Activated CD4-positive, alpha-beta memory T cell treated with anti-CD3 and anti-CD28 coated beads for 36 hours (primary cell): ENCODE data around the gene MYBPH. TPM values are rescaled to one million over a fixed set of nuclear protein-coding genes. Genes with fewer than 3 reads are reported as not detected.

Experiments
- CTCF ChIA-PET: fragments of 350-600 bp; sonication (Branson Sonifier 250); formaldehyde crosslinking; loops from one replicate; lab custom pipeline; 2021; ENCODE audit warnings: antibody characterized with exemption, inconsistent platforms; lab: Charles Lee
- POLR2A ChIA-PET: fragments of 350-600 bp; sonication (Branson Sonifier 250); formaldehyde crosslinking; loops from one replicate; lab custom pipeline; 2021; ENCODE audit warnings: antibody characterized with exemption; lab: Charles Lee
- DNase-seq: peaks from one replicate; pipeline ENCODE4 v3.0.0-alpha.2; 2020
- H3K27ac Mint-ChIP-seq: one replicate; pipeline ENCODE4 v1.8.0; 2021; ENCODE audit warnings: mixed read lengths
- H3K27me3 Mint-ChIP-seq: one replicate; pipeline ENCODE4 v1.8.0; 2021; ENCODE audit warnings: mixed read lengths
- H3K36me3 Mint-ChIP-seq: one replicate; pipeline ENCODE4 v1.8.0; 2021; ENCODE audit warnings: mixed read lengths
- H3K4me1 Mint-ChIP-seq: one replicate; pipeline ENCODE4 v1.8.0; 2021; ENCODE audit warnings: low read depth, mixed read lengths
- H3K4me3 Mint-ChIP-seq: one replicate; pipeline ENCODE4 v1.8.0; 2021; ENCODE audit warnings: mild to moderate bottlenecking, mixed read lengths
- H3K9me3 Mint-ChIP-seq: one replicate; pipeline ENCODE4 v1.8.0; 2021; ENCODE audit warnings: mixed read lengths
- intact Hi-C: fragments of 100-400 bp; cut with micrococcal nuclease; formaldehyde crosslinking; loops from one replicate; pipeline ENCODE4 v1.15.1; 2023
- total RNA-seq, 2 experiments: library from RNA; stranded (reverse); gene quantifications; one replicate each; pipeline ENCODE4 v1.2.3, GENCODE V29; 2021

Gene MYBPH
- total RNA-seq, 2 experiments from 2014 or later: not detected

DNA sequence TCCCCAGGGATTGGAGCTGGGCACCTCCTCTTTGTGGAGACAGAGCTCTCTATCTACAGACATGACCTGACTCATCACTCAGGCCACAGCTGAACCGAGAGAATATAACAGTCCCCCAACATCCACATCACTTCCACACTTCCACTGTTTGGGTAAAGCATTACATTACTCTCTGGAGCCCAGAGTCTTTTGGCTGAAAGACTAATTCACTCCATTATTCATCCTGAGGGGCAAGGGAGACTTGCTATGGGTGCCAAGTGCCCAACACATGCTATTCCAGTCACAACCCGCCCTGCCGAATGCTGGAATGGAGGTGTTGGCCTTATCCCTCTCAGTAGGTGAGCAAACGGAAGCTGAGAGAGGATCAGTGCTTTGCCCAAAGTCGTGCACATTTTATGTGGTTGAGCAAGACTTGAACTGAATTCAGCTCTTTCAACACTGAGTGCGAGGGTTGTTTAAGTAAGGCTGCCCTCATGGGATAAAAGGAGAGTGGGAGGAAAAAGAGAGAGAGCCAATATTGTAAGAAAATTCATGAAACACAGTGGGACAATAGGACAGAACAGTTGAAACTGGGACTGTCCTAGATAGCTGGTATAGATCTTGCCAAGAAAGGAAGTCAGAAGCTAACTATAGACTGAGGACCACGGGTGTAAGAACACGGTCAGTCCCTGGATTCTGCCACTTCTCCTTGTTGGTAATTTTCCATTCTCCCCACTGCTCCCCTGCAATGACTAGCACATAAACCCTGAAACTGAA, 24.4 kb upstream of the MYBPH start:
- intact Hi-C loops: no loop called here
- Mint-ChIP-seq H3K4me1 (no peaks in the 10 kb centered on the region), H3K4me3 (no peak overlapping the region), H3K36me3 (no peaks in the 10 kb centered on the region), H3K27ac (no peak overlapping the region), H3K9me3 (no peaks in the 10 kb centered on the region), H3K27me3 (peaks cover 15% of the 10 kb centered on the region)
- CTCF ChIA-PET: interaction anchor here (1.8 kb wide), 1 partner anchor 16 kb away, joined by 4 read pairs; no protein-coding TSS in a partner anchor
- POLR2A ChIA-PET: interaction anchor here (0.5 kb wide), 1 partner anchor 362 kb away, joined by 4 read pairs; no protein-coding TSS in a partner anchor
- DNase-seq: no peak

DNA sequence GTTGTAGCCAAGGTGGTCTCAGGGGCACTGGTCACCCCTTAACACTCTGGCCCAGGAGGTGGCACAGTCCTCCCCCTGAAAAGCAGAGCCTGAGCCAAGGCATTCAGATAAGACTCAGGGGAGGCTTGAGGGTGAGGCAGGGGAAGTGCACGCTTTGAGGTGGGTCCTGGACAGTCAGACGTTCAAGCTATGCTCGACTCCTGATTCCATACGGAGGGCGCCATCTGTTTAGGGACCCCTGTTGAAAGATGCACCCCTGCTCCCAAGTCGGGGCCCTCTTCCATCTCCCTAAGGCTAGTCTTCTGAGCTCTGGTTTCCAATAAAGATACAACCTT, 23.8 kb upstream of the MYBPH start:
- DNase-seq: no peak
- no peaks in the 10 kb centered on the region for H3K36me3 Mint-ChIP-seq
- H3K27me3 Mint-ChIP-seq: peaks cover 15% of the 10 kb centered on the region
- no peaks in the 10 kb centered on the region for H3K4me1 Mint-ChIP-seq
- intact Hi-C loops: no loop called here
- H3K9me3 Mint-ChIP-seq: no peaks in the 10 kb centered on the region
- ChIA-PET POLR2A (no interaction called here), CTCF (interaction anchor here (1.8 kb wide), 1 partner anchor 17 kb away, joined by 4 read pairs; no protein-coding TSS in a partner anchor)
- H3K4me3 Mint-ChIP-seq: no peak overlapping the region
- H3K27ac Mint-ChIP-seq: no peak overlapping the region

DNA sequence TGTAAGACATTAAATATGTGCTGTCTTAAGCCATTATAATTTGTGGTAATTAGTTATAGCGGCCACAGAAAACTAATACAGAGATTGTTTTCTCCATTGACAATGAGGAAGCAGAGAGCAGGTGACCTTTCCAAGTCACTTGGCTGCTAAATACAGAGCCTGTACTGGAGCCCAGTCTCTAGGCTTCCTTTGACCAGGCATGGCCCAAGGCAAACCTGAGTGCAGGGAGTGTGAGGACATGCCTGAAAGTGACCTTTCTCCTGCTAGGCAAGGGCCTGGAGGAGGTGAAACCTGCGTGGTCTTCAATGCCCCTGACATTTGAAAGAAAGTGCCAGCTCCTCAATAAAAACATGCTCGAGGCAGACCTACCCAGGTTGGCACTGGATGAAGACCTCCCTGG, 23.4 kb upstream of the MYBPH start:
- Mint-ChIP-seq H3K27me3 (peaks cover 15% of the 10 kb centered on the region), H3K4me3 (no peak overlapping the region), H3K27ac (no peak overlapping the region), H3K36me3 (no peaks in the 10 kb centered on the region), H3K4me1 (no peaks in the 10 kb centered on the region), H3K9me3 (no peaks in the 10 kb centered on the region)
- ChIA-PET POLR2A (no interaction called here), CTCF (interaction anchor here (1.0 to 1.8 kb wide), 2 partner anchors 17 to 27 kb away, joined by 3 to 4 read pairs; no protein-coding TSS in a partner anchor)
- intact Hi-C loops: no loop called here
- no peak for DNase-seq

DNA sequence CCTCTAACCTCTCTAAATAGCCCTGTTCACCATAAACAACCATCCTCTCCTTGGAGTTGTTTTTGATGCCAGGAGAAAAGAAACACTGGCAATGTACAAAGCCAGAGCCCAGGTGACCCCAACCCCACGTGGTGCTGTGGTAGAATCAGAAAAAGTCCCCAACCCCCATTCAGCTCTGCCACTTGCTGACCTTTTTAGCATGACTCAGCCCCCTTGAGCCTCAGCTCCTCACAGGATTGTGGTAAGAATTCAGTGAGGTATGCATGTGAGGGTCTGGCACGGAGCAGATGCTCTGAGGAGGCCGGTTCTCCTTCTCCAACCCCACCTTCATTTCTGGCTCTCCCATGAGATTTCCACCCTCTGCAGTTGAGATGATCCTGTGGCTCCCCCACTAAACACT, 22.0 kb upstream of the MYBPH start:
- intact Hi-C loops: no loop called here
- no peaks in the 10 kb centered on the region for H3K36me3 Mint-ChIP-seq
- no peak overlapping the region for H3K4me3 Mint-ChIP-seq
- ChIA-PET POLR2A (no interaction called here), CTCF (interaction anchor here (3.4 kb wide), 1 partner anchor 158 kb away, joined by 14 read pairs; no protein-coding TSS in a partner anchor)
- H3K27me3 Mint-ChIP-seq: peaks cover 12% of the 10 kb centered on the region
- no peaks in the 10 kb centered on the region for H3K4me1 Mint-ChIP-seq
- no peak for DNase-seq
- no peaks in the 10 kb centered on the region for H3K9me3 Mint-ChIP-seq
- H3K27ac Mint-ChIP-seq: no peak overlapping the region

DNA sequence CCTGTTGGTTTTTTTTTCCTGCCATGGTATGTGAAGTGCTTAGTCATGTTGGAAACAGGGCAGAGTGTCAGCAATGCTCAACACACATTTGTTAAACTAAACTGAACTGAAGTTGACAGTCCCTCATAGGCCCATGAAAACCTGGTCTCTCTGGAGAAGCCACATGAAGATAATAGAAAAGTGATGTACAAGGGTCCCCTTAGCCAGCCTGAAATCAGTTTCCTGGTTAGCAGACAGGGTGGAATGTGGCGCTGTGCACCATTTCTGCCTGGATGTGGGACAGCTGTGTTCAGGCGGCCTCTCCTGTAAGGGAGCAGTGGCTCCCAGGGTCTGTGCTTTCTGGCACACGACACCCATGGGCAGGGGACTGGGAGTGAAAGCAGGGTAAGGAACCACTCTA, 20.7 kb upstream of the MYBPH start:
- Mint-ChIP-seq H3K36me3 (no peaks in the 10 kb centered on the region), H3K27me3 (peaks cover 12% of the 10 kb centered on the region), H3K9me3 (no peaks in the 10 kb centered on the region), H3K27ac (no peak overlapping the region), H3K4me3 (no peak overlapping the region), H3K4me1 (no peaks in the 10 kb centered on the region)
- POLR2A ChIA-PET: no interaction called here
- DNase-seq: no peak
- CTCF ChIA-PET: interaction anchor here (1.2 to 3.4 kb wide), 2 partner anchors 20 to 157 kb away, joined by 9 to 14 read pairs; no protein-coding TSS in a partner anchor
- intact Hi-C loops: no loop called here

DNA sequence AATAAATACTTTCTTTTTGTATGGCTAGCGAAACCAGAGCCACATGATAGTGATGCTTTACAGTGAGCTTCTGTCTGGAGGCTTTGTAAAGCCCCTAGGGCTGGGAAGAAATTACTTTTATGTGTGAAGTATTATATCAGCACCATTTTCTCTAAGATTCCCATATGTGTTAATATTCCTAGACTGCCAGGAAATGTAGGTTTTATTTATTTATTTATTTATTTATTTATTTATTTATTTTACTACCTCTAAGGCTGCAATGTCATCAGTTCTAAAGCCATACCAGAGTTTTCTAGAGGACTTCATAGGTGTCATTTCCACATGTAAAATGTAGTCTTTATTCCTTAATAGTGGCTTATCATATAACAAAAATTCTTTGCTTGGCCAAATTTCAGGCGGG, 15.3 kb upstream of the MYBPH start:
- Mint-ChIP-seq H3K27ac (no peak overlapping the region), H3K27me3 (peaks cover 7% of the 10 kb centered on the region), H3K4me1 (no peaks in the 10 kb centered on the region), H3K4me3 (no peak overlapping the region), H3K9me3 (no peaks in the 10 kb centered on the region), H3K36me3 (no peaks in the 10 kb centered on the region)
- intact Hi-C loops: no loop called here
- no peak for DNase-seq
- ChIA-PET POLR2A (no interaction called here), CTCF (interaction anchor here (1.0 kb wide), 1 partner anchor 25 kb away, joined by 3 read pairs; no protein-coding TSS in a partner anchor)

DNA sequence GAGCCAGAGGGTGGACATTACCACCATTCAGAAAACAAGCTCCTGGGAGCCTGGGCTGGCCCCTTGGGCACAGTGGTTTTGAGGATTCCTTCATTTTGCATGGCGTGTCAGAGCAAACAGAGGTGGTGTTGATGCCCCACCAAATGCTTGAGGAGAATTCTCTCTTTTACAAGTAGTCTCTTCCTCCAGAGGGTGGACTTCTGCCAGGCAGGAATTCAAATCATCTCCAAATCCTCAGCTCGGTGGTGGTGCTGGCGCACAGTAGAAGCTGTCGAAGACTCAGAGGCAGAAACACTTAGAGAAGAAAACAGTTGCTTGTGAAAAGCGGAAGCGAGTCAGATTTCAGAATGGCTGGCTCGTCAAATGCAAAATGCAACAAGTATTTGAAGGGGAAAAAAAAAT, 14.3 kb upstream of the MYBPH start:
- Mint-ChIP-seq H3K4me1 (no peaks in the 10 kb centered on the region), H3K27ac (no peak overlapping the region), H3K9me3 (no peaks in the 10 kb centered on the region), H3K27me3 (peaks cover 7% of the 10 kb centered on the region), H3K36me3 (no peaks in the 10 kb centered on the region), H3K4me3 (no peak overlapping the region)
- intact Hi-C loops: no loop called here
- POLR2A ChIA-PET: interaction anchor here (0.6 kb wide), 1 partner anchor 596 kb away, joined by 3 read pairs; no protein-coding TSS in a partner anchor
- DNase-seq: no peak
- CTCF ChIA-PET: interaction anchor here (0.6 to 1.0 kb wide), 2 partner anchors 26 to 70 kb away, joined by 3 to 4 read pairs; no protein-coding TSS in a partner anchor

DNA sequence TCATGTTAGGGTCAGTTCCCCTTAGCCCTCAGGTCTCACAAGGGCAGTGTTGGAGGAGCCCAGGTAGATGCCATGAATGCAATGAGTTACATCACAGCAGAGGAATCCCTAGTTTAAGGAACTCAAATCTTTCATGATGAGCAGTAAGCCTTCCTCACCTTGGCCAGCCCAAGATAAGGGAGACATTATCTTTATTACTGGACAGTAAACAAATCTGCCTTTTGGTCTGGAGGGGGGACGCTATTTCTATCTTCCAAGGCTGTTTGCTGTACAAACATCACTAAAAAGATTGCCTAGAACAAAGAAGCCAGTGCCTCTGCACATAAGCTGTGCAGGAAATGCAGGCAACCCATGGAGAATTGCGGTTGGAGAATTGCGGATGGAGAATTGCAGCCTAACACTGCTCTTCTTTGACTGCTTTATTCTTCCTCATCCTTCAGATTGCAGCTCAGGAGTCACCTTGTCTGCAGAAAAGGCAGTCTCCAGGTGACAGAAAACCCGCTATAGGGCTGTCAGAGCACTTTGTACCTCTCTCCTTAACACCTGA, 13.1 kb upstream of the MYBPH start:
- no peaks in the 10 kb centered on the region for H3K4me1 Mint-ChIP-seq
- ChIA-PET CTCF (interaction anchor here (0.6 kb wide), 2 partner anchors 11 to 41 kb away, joined by 3 read pairs; no protein-coding TSS in a partner anchor), POLR2A (no interaction called here)
- H3K36me3 Mint-ChIP-seq: no peaks in the 10 kb centered on the region
- intact Hi-C loops: no loop called here
- H3K27ac Mint-ChIP-seq: no peak overlapping the region
- H3K9me3 Mint-ChIP-seq: no peaks in the 10 kb centered on the region
- no peak for DNase-seq
- H3K27me3 Mint-ChIP-seq: peaks cover 7% of the 10 kb centered on the region
- H3K4me3 Mint-ChIP-seq: no peak overlapping the region

DNA sequence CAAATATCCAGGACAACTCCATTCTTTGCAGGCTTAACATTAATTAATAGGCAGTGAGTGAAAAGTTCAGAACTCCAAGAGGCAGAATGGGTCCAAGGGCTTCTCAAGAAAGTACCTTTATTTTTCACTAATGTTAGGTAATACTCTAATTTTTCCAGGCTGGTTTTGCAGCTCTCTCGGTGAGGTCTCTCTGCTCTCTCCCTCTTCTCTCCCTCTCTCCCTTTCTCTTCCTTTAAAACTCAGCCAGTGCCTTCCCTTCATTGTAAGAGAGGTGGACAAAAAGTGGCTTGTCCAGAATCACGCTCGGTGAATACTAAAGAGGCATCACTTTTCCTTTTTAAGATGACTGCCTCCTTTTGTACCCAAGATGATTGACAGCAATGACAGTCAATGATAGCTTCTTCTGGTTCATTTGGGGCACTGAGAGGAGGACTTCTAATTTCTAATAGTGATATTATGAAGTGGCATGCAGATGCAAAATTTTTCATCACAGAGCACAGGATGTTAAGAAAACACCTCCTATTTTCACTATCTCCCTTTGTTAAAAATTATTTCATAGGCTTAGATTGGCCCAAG, 12.2 kb upstream of the MYBPH start:
- Mint-ChIP-seq H3K36me3 (no peaks in the 10 kb centered on the region), H3K4me1 (no peaks in the 10 kb centered on the region), H3K27ac (no peak overlapping the region), H3K4me3 (no peak overlapping the region), H3K27me3 (peaks cover 7% of the 10 kb centered on the region), H3K9me3 (no peaks in the 10 kb centered on the region)
- ChIA-PET POLR2A (no interaction called here), CTCF (interaction anchor here (0.6 kb wide), 1 partner anchor 10 kb away, joined by 3 read pairs; no protein-coding TSS in a partner anchor)
- no peak for DNase-seq
- intact Hi-C loops: no loop called here

DNA sequence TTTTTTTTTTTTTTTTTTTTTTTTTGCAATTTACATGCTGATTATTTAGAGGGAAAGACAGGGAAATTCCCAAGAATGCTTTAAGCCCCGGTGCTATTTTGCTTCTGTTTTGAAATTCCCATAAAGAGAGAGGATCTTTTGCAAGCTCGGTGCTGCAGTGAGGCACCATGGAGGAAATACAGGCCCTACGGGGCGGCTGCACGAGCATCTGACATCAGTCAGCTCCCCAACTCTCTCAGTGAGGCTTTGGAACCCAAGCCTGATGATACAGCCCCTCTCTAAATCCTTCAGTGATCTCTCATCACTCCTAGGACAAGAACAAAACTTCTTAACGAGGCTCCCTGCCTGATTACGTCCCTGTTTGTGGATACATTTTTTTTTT, 11.7 kb upstream of the MYBPH start:
- H3K4me1 Mint-ChIP-seq: no peaks in the 10 kb centered on the region
- ChIA-PET CTCF (no interaction called here), POLR2A (no interaction called here)
- no peak overlapping the region for H3K4me3 Mint-ChIP-seq
- H3K27me3 Mint-ChIP-seq: peaks cover 7% of the 10 kb centered on the region
- DNase-seq: no peak
- no peak overlapping the region for H3K27ac Mint-ChIP-seq
- H3K9me3 Mint-ChIP-seq: no peaks in the 10 kb centered on the region
- intact Hi-C loops: no loop called here
- H3K36me3 Mint-ChIP-seq: no peaks in the 10 kb centered on the region

DNA sequence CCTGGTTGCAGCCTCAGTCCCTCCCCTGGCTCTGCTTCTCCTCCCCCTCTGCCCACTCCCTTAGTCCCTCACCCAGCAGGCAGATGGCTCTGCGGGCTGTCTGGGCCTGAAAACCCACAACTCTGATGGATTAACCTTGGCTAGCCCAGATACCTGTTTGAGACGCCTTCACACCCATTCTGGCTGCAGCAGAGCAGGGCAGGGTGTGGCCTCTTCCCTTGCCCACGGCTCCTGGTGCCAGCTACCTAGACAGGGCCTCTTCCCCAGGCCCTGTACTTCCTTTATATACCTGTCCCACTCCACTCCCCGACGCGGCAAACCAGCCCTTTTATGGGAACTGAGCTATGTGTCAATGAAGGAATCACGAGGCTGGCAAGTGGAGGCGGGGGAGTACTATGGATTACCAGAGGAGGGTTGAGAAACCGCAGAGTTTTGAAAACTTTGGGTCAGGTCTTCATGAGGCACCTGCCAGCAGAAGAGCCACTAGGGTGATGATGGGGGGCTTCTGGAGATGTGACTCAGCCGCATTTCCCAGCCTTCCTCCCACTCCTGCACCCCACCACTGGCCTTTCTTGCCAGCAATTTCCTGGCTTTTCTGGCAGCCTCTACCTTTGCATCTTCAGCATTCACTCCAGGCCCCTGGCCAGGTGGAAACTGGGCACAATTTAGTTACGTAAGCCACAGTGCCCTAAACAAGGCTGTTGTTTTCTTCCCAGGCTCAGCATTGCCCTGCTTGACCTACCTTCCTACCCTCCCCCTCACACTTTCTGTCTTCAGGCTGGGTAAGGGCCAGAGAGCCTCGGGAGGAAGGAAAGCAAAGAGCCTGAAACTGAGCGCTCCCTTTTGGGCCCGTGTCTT, 11.0 kb upstream of the MYBPH start, which contains the start of gene CHI3L1:
TSS of gene CHI3L1 (minus strand) at position 259 of the 858 bp plus-strand sequence. CDS start at position 178, 81 bp downstream.
- Mint-ChIP-seq H3K27me3 (peaks cover 4% of the 10 kb centered on the region), H3K4me1 (no peaks in the 10 kb centered on the region), H3K27ac (no peak within 1 kb of the TSS), H3K9me3 (no peaks in the 10 kb centered on the region), H3K36me3 (no peaks in the 10 kb centered on the region), H3K4me3 (no peak within 1 kb of the TSS)
- intact Hi-C loops: no loop called here
- ChIA-PET POLR2A (no interaction called here), CTCF (interaction anchor here (0.7 kb wide), 1 partner anchor 14 kb away, joined by 4 read pairs; no protein-coding TSS in a partner anchor)
- no peak for DNase-seq
